HCT116 (cell line): ENCODE results near the gene TBXA2R. TPM values are rescaled to one million over a fixed set of nuclear protein-coding genes. Genes with fewer than 3 reads are reported as not detected.

ENCODE experiments used
- ATAC-seq: fragments of 200-7000 bp; cut with Tn5 transposase; 2 replicates; pipeline ENCODE4 v1.9.1; 2020; ENCODE audit warnings: mild to moderate bottlenecking, moderate library complexity
- BruUV-seq: library from RNA; stranded (reverse); fragments of 400-500 nt; replicated peaks from 2 replicates; lab custom pipeline; 2021; lab: Mats Ljungman, UMichigan
- CTCF ChIA-PET: fragments of 300-600 bp; sonication (Branson Sonifier 250); formaldehyde crosslinking; loops from one replicate; lab custom pipeline; 2021; ENCODE audit warnings: antibody characterized with exemption; lab: Charles Lee
- POLR2A ChIA-PET: fragments of 300-600, 350-600 bp; sonication (Branson Sonifier 250); formaldehyde crosslinking; loops from one replicate; lab custom pipeline; 2021; ENCODE audit warnings: antibody characterized with exemption; lab: Charles Lee
- RAD21 ChIA-PET, 2 experiments: fragments of 300-600 bp; sonication (Branson Sonifier 250); formaldehyde crosslinking; loops; one replicate each; lab custom pipeline; 2023; ENCODE audit warnings: low total read pairs in 2 of 2; ENCODE audit not compliant: uncharacterized antibody in 2 of 2, unreplicated experiment in 2 of 2, low non-redundant PET in 1 of 2; lab: Charles Lee
- DNase-seq: peaks from one replicate; pipeline ENCODE4 v3.0.0-alpha.2; 2010; ENCODE audit warnings: low read depth, low spot score
- H2AFZ ChIP-seq: fragments of 200-600 bp; shearing (Covaris generic), sonication (generic); 2 replicates; pipeline ENCODE4 v1.6.1; 2017; ENCODE audit warnings: low read depth, mixed run types, mixed read lengths, antibody characterized with exemption, low read length; ENCODE audit not compliant: poor library complexity, severe bottlenecking
- H3K27ac ChIP-seq: 2 replicates; pipeline ENCODE4 v1.5.1; 2012; ENCODE audit warnings: low read depth, low read length
- H3K27me3 ChIP-seq: fragments of 200-600 bp; sonication (generic); 2 replicates; pipeline ENCODE4 v1.6.1; 2016; ENCODE audit warnings: mixed run types, low read length, mixed read lengths; ENCODE audit not compliant: insufficient read depth
- H3K36me3 ChIP-seq, 2 experiments: fragments of 200-500 bp in 1 of 2; fragments of 200-600 bp in 1 of 2; sonication (Bioruptor generic) in 1 of 2; sonication (generic) in 1 of 2; 2 replicates each; pipeline versions ENCODE4 v1.5.1 to v1.6.1; 2014 to 2016; ENCODE audit warnings: low read length in 2 of 2, inconsistent platforms in 1 of 2, mixed read lengths in 1 of 2, mixed run types in 1 of 2; ENCODE audit not compliant: insufficient read depth in 2 of 2, control insufficient read depth in 1 of 2
- H3K4me1 ChIP-seq, 2 experiments: fragments of 200-600 bp in 1 of 2; sonication (generic) in 1 of 2; 2 replicates each; pipeline versions ENCODE4 v1.5.1 to v1.6.1; 2012 to 2017; ENCODE audit warnings: low read length in 2 of 2, inconsistent platforms in 1 of 2, mild to moderate bottlenecking in 1 of 2, mixed read lengths in 1 of 2, mixed run types in 1 of 2, moderate library complexity in 1 of 2; ENCODE audit not compliant: insufficient read depth in 2 of 2, control insufficient read depth in 1 of 2
- H3K4me2 ChIP-seq: fragments of 200-600 bp; sonication (generic); 2 replicates; pipeline ENCODE4 v1.6.1; 2017; ENCODE audit warnings: mixed run types, low read length, mixed read lengths
- H3K4me3 ChIP-seq, 2 experiments: fragments of 200-600 bp in 1 of 2; sonication (generic) in 1 of 2; replicated peaks in 1 of 2; 2 replicates each; pipeline ENCODE4 v1.5.1; 2011 to 2016; ENCODE audit warnings: low read length in 2 of 2, control low read depth in 1 of 2, low read depth in 1 of 2, mild to moderate bottlenecking in 1 of 2, mixed read lengths in 1 of 2, mixed run types in 1 of 2
- H3K79me2 ChIP-seq: fragments of 200-600 bp; sonication (generic); 2 replicates; pipeline ENCODE4 v1.6.1; 2017; ENCODE audit warnings: mild to moderate bottlenecking, mixed run types, low read length, moderate library complexity, mixed read lengths; ENCODE audit not compliant: insufficient read depth
- H3K9ac ChIP-seq: fragments of 200-600 bp; sonication (generic); 2 replicates; pipeline ENCODE4 v1.6.1; 2016; ENCODE audit warnings: low read length, mixed read lengths
- H3K9me2 ChIP-seq: fragments of 200-600 bp; sonication (generic), shearing (Covaris generic); 2 replicates; pipeline ENCODE4 v1.6.1; 2017; ENCODE audit warnings: mixed run types, mild to moderate bottlenecking, moderate library complexity; ENCODE audit not compliant: insufficient read depth
- H3K9me3 ChIP-seq, 2 experiments: fragments of 200-500 bp in 1 of 2; fragments of 200-600 bp in 1 of 2; sonication (Bioruptor generic) in 1 of 2; sonication (generic) in 1 of 2; 2 replicates each; pipeline ENCODE4 v1.6.1; 2014 to 2017; ENCODE audit warnings: low read length in 2 of 2, mixed read lengths in 2 of 2, inconsistent platforms in 1 of 2, low read depth in 1 of 2, mild to moderate bottlenecking in 1 of 2, mixed run types in 1 of 2, moderate library complexity in 1 of 2; ENCODE audit not compliant: control insufficient read depth in 1 of 2, insufficient read depth in 1 of 2
- H4K20me1 ChIP-seq: fragments of 200-600 bp; sonication (generic), shearing (Covaris generic); 2 replicates; pipeline ENCODE4 v1.6.1; 2017; ENCODE audit warnings: mixed run types, mild to moderate bottlenecking, moderate library complexity; ENCODE audit not compliant: insufficient read depth
- CBX3 ChIP-seq: IDR thresholded peaks from 2 replicates; pipeline ENCODE4 v1.6.1; 2012; ENCODE audit warnings: low read depth
- EGR1 ChIP-seq: IDR thresholded peaks from 2 replicates; pipeline ENCODE4 v1.6.1; 2012; ENCODE audit warnings: low read depth
- EZH2 ChIP-seq: fragments of 200-600 bp; sonication (generic); IDR thresholded peaks from 2 replicates; pipeline ENCODE4 v1.6.1; 2017; ENCODE audit warnings: antibody characterized with exemption, mixed run types
- FOSL1 ChIP-seq: IDR thresholded peaks from 2 replicates; pipeline ENCODE4 v1.6.1; 2012; ENCODE audit warnings: low read depth
- JUND ChIP-seq: IDR thresholded peaks from 2 replicates; pipeline ENCODE4 v1.6.1; 2012
- POLR2A ChIP-seq: IDR thresholded peaks from 2 replicates; pipeline ENCODE4 v1.7.0; 2011; ENCODE audit warnings: borderline replicate concordance; ENCODE audit not compliant: insufficient read depth, insufficient read length; ENCODE audit errors: extremely low read depth
- POLR2AphosphoS5 ChIP-seq: IDR thresholded peaks from 2 replicates; pipeline ENCODE4 v1.6.1; 2011; ENCODE audit warnings: mild to moderate bottlenecking, low read depth, low read length, moderate library complexity
- SIN3A ChIP-seq: IDR thresholded peaks from 2 replicates; pipeline ENCODE4 v1.6.1; 2012; ENCODE audit warnings: low read depth
- SP1 ChIP-seq: IDR thresholded peaks from 2 replicates; pipeline ENCODE4 v1.6.1; 2012; ENCODE audit warnings: low read depth
- SRF ChIP-seq: IDR thresholded peaks from 2 replicates; pipeline ENCODE4 v1.6.1; 2012; ENCODE audit warnings: low read depth
- ZFX ChIP-seq: fragments of 450-650 bp; IDR thresholded peaks from 2 replicates; pipeline ENCODE4 v1.6.1; 2017
- intact Hi-C: fragments of 100-400 bp; cut with micrococcal nuclease; formaldehyde crosslinking; loops from 2 replicates; pipeline ENCODE4 v1.10.0; 2022
- total RNA-seq: library from RNA; stranded (reverse); gene quantifications from one replicate; pipeline ENCODE4 v1.2.1, GENCODE V29; 2021; ENCODE audit not compliant: unreplicated experiment
- TF ChIP-seq, protein P1 (sequence below): IDR thresholded peaks from 2 replicates; pipeline ENCODE4 v1.6.1; 2012
- TF ChIP-seq, protein P2 (sequence below): IDR thresholded peaks from 2 replicates; pipeline ENCODE4 v1.6.1; 2011; ENCODE audit warnings: mild to moderate bottlenecking, low read length, moderate library complexity; ENCODE audit not compliant: insufficient replicate concordance; ENCODE audit errors: extremely low read depth

The TBXA2R gene
- total RNA-seq, 1 experiment from 2014 or later, result 2.3 TPM

DNA sequence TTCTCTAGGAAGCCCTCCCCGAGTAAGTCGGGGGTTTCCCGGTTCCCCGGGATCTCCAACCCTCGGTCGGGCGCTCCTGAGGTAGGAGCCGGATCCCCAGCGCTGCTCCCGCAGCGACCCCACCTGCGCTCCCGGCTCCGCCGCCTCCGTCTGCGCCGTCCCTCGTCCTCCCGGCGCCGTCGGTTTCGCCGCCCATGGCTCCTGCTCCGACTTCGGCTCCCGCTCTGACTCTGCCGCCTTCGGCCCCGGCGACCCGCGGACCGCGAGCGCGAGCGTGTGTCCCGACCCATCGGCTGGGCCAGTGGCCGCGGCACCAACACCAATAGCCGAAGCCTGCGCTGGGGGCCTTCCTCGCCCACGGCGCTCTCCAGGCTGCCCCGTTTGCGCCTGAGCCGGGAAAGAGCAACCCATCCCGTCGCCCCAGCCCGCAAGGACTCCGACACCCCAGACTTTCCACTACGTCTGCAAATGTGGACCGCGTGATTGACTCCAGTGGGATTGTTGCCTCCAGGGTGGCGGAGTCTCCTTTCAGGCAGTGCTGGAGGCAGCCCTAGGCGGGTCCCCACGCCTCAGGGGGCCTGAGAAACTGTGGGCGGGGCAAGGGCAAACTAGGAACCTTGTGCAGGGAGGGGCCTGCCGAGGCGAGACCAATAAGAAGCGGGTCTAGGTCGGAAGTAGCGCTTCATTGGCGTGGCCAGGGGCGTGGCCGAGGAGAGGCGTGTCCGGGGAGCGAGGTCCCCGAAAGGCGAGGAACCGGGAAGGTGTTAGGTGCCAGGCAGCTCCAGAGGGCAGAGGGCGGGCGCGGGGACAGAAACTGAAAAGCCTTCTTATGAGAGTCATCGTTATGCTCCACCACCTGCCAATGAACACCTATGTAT, 20.0 kb upstream of the TBXA2R start, which contains the start of gene CACTIN:
Gene CACTIN (minus strand): TSS at position 318 of the 878 bp plus-strand sequence. CDS start 28 bp downstream, at position 290.
- H3K27me3 ChIP-seq, result no peaks in the 10 kb centered on the region
- peaks cover 5% of the 10 kb centered on the region; the same call in 1 of the 2 replicates for H4K20me1 ChIP-seq
- H3K9ac ChIP-seq, result peak within 1 kb of the TSS; percentile 93
- H3K9me3 ChIP-seq, result no peaks in the 10 kb centered on the region
- peak within 1 kb of the TSS; percentile 98 to 100 for H3K4me3 ChIP-seq
- H3K79me2 ChIP-seq, result peaks cover 32% of the 10 kb centered on the region
- peak within 1 kb of the TSS; percentile 99 for H3K4me2 ChIP-seq
- peak; percentile 96 for DNase-seq
- intact Hi-C loops, result loop anchor here (5.0 kb wide), 1 partner anchor 79 kb away; no protein-coding TSS in a partner anchor
- BruUV-seq, result no TSS peak
- no peaks in the 10 kb centered on the region for H3K9me2 ChIP-seq
- TF ChIP-seq POLR2AphosphoS5 (peak; percentile 81), EGR1 (no peak; the same call in 1 of the 2 replicates), JUND (no peak), CBX3 (peak; percentile 52; the same call in 1 of the 2 replicates), SIN3A (peak; percentile 71), SP1 (peak; percentile 96), EZH2 (no peak), FOSL1 (no peak), SRF (peak; percentile 95), POLR2A (peak; percentile 32), ZFX (peak; percentile 48; the same call in 1 of the 2 replicates)
- TF ChIP-seq, protein P1, sequence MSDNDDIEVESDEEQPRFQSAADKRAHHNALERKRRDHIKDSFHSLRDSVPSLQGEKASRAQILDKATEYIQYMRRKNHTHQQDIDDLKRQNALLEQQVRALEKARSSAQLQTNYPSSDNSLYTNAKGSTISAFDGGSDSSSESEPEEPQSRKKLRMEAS, result peak; percentile 81
- TF ChIP-seq, protein P2, sequence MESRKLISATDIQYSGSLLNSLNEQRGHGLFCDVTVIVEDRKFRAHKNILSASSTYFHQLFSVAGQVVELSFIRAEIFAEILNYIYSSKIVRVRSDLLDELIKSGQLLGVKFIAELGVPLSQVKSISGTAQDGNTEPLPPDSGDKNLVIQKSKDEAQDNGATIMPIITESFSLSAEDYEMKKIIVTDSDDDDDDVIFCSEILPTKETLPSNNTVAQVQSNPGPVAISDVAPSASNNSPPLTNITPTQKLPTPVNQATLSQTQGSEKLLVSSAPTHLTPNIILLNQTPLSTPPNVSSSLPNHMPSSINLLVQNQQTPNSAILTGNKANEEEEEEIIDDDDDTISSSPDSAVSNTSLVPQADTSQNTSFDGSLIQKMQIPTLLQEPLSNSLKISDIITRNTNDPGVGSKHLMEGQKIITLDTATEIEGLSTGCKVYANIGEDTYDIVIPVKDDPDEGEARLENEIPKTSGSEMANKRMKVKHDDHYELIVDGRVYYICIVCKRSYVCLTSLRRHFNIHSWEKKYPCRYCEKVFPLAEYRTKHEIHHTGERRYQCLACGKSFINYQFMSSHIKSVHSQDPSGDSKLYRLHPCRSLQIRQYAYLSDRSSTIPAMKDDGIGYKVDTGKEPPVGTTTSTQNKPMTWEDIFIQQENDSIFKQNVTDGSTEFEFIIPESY, result peak; percentile 40
- RAD21 ChIA-PET, result no interaction called here
- 0 out of 4 replicates have a peak, but pooled peaks cover 0 to under 1% of the 10 kb centered on the region in 2 experiments for H3K36me3 ChIP-seq
- peak within 1 kb of the TSS; percentile 89 for H3K27ac ChIP-seq
- POLR2A ChIA-PET, result interaction anchor here (1.0 kb wide), 1 partner anchor 19 kb away, joined by 4 read pairs; no protein-coding TSS in a partner anchor
- peaks cover 7 to 21% of the 10 kb centered on the region in 2 experiments; a peak in 3 of 4 replicates for H3K4me1 ChIP-seq
- ATAC-seq, result peak; percentile 96
- CTCF ChIA-PET, result no interaction called here
- no peak within 1 kb of the TSS for H2AFZ ChIP-seq
